GM23248 (cell line): ENCODE data around the gene GJA1. TPM values are rescaled to one million over a fixed set of nuclear protein-coding genes. Genes with fewer than 3 reads are reported as not detected.
A peak's percentile ranks its signal among the peaks of the same experiment; 100 is the strongest.
"Not testable (repeated sequence)": the region's sequence is repeated elsewhere in the genome, so short reads cannot be mapped to it uniquely, and the experiment has no call there.

Source experiments
- DNase-seq: peaks from one replicate; pipeline ENCODE4 v3.0.0-alpha.2; 2015
- H2AFZ ChIP-seq: fragments of 200-600 bp; sonication (generic); 2 replicates; pipeline ENCODE4 v1.6.1; 2016; ENCODE audit warnings: antibody characterized with exemption
- H3F3A ChIP-seq: fragments of 200-600 bp; sonication (generic); 2 replicates; pipeline ENCODE4 v1.6.1; 2016; ENCODE audit warnings: mild to moderate bottlenecking, antibody characterized with exemption, mixed run types; ENCODE audit not compliant: insufficient read depth
- H3K27ac ChIP-seq: fragments of 200-600 bp; sonication (generic); 2 replicates; pipeline ENCODE4 v1.5.1; 2016; ENCODE audit warnings: mild to moderate bottlenecking
- H3K27me3 ChIP-seq: fragments of 200-600 bp; sonication (generic); replicated peaks from 2 replicates; pipeline ENCODE4 v1.6.1; 2016; ENCODE audit warnings: mild to moderate bottlenecking; ENCODE audit not compliant: insufficient read depth
- H3K36me3 ChIP-seq: fragments of 200-600 bp; sonication (generic); 2 replicates; pipeline ENCODE4 v1.6.1; 2016; ENCODE audit warnings: low read depth, mild to moderate bottlenecking
- H3K4me1 ChIP-seq: fragments of 200-600 bp; sonication (generic); 2 replicates; pipeline ENCODE4 v1.6.1; 2016; ENCODE audit warnings: mild to moderate bottlenecking; ENCODE audit not compliant: insufficient read depth
- H3K4me2 ChIP-seq: fragments of 200-600 bp; sonication (generic); one replicate; pipeline ENCODE4 v1.6.1; 2016; ENCODE audit warnings: mild to moderate bottlenecking; ENCODE audit not compliant: unreplicated experiment
- H3K4me3 ChIP-seq: fragments of 200-600 bp; sonication (generic); 2 replicates; pipeline ENCODE4 v1.5.1; 2016; ENCODE audit warnings: mild to moderate bottlenecking
- H3K79me2 ChIP-seq: fragments of 200-600 bp; sonication (generic); 2 replicates; pipeline ENCODE4 v1.6.1; 2016; ENCODE audit warnings: mild to moderate bottlenecking; ENCODE audit not compliant: insufficient read depth
- H3K9ac ChIP-seq: fragments of 200-600 bp; sonication (generic); 2 replicates; pipeline ENCODE4 v1.6.1; 2016; ENCODE audit warnings: mild to moderate bottlenecking
- H3K9me2 ChIP-seq: fragments of 200-600 bp; sonication (generic); 2 replicates; pipeline ENCODE4 v1.6.1; 2016; ENCODE audit warnings: mixed run types, mild to moderate bottlenecking, moderate library complexity; ENCODE audit not compliant: insufficient read depth
- H3K9me3 ChIP-seq: fragments of 200-600 bp; sonication (generic); one replicate; pipeline ENCODE4 v1.6.1; 2017; ENCODE audit warnings: low read depth
- H4K20me1 ChIP-seq: fragments of 200-600 bp; sonication (generic); 2 replicates; pipeline ENCODE4 v1.6.0; 2016; ENCODE audit not compliant: insufficient read depth
- EZH2 ChIP-seq: fragments of 200-600 bp; sonication (generic); IDR thresholded peaks from 2 replicates; pipeline ENCODE4 v1.6.1; 2018; ENCODE audit warnings: antibody characterized with exemption, mild to moderate bottlenecking; ENCODE audit not compliant: insufficient read depth, poor library complexity, severe bottlenecking
- EZH2phosphoT487 ChIP-seq: fragments of 200-600 bp; sonication (generic); IDR thresholded peaks from 2 replicates; pipeline ENCODE4 v1.6.1; 2018; ENCODE audit warnings: antibody characterized with exemption, moderate library complexity, mild to moderate bottlenecking, low read depth; ENCODE audit not compliant: insufficient read depth
- WGBS, 2 experiments: methylation state at CpG; one replicate each; pipeline ENCODE4 v1.1.6; 2015 to 2017; ENCODE audit warnings: low lambda C conversion rate in 2 of 2, low coverage in 1 of 2; ENCODE audit errors: missing lambda C conversion rate in 2 of 2; 5-methylcytosine and 5-hydroxymethylcytosine counted together
- in situ Hi-C: fragments of 300-500 bp; cut with MboI; formaldehyde crosslinking; loops from 2 replicates; pipeline ENCODE4 v1.15.0; 2020
- polyA plus RNA-seq: library from polyadenylated mRNA; unstranded; fragments of >200 nt; fragmentation: Nextera tagmentation; extraction: Ambion mirVana; gene quantifications from 2 replicates; pipeline ENCODE4 v1.2.1, GENCODE V29; 2016
- total RNA-seq: library from RNA; depleted of rRNA; stranded (reverse); fragments of >200 nt; shearing (Covaris generic); gene quantifications from 2 replicates; pipeline ENCODE4 v1.2.3, GENCODE V29; 2014; rRNA removed

Gene GJA1
- total RNA-seq (237 and 248 TPM in 2 replicates), polyA plus RNA-seq (68.1 and 90.8 TPM in 2 replicates)

- Histone ChIP-seq H3K36me3 (no peaks in the 10 kb centered on the region), H3K9me2 (no peaks in the 10 kb centered on the region), H3K4me2 (peak within 1 kb of the TSS; percentile 91), H3K9ac (peak within 1 kb of the TSS; percentile 87), H3F3A (peaks cover 21% of the 10 kb centered on the region), H3K27ac (peak within 1 kb of the TSS; percentile 86), H3K4me3 (peak within 1 kb of the TSS; percentile 98), H4K20me1 (no peaks in the 10 kb centered on the region), H3K27me3 (no peaks in the 10 kb centered on the region), H3K4me1 (peaks cover 28% of the 10 kb centered on the region), H2AFZ (peak within 1 kb of the TSS; percentile 80), H3K79me2 (peaks cover 52% of the 10 kb centered on the region), H3K9me3 (no peaks in the 10 kb centered on the region)
- peak; percentile 87 for DNase-seq
- TF ChIP-seq EZH2 (no peak), EZH2phosphoT487 (no peak)
- in situ Hi-C loops, result loop anchor here (10.0 kb wide), 2 partner anchors 409 to 589 kb away; no protein-coding TSS in a partner anchor
- 2 to 3% methylated on average over 5 of the region's 5 CpGs for WGBS, 2 experiments
Measured at GRCh38 chr6:121435444-121436069, at the start of gene GJA1. Gene GJA1, plus strand, starts transcription at chr6:121435646. Its CDS starts 11,202 bp downstream, at chr6:121446848.

- H3F3A ChIP-seq, DNase-seq, H3K9me2 ChIP-seq, H3K27me3 ChIP-seq, H4K20me1 ChIP-seq, H3K9ac ChIP-seq, H3K4me2 ChIP-seq, H3K27ac ChIP-seq, H3K4me3 ChIP-seq, H3K4me1 ChIP-seq, H2AFZ ChIP-seq, in situ Hi-C loops, H3K79me2 ChIP-seq, H3K9me3 ChIP-seq, H3K36me3 ChIP-seq: not testable (repeated sequence)
- WGBS, 2 experiments, result 42 to 51% methylated on average over 3 of the region's 3 CpGs
Measured at GRCh38 chr6:121386551-121386950, 48.9 kb upstream of the GJA1 start.

DNA sequence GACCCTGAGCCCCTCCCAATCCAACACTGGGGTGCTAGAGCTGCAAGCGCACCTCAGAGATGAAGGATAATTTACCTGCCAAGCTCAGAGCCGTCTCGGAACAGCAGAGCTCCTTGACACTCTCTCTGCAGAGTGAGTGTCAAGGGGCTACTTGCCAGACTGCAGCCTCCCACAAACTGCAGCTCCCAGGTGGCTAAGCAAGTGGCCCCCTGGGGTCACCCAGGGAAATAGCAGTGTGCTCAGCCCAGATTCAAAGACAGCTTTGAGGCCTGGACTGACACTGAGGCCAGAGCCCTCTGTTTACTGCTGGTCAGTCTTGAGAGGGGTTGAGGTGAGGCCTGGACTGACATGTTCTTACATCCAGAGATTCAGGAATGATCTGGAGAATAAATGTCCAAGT, 46.0 kb upstream of the GJA1 start:
- Histone ChIP-seq H4K20me1 (no peaks in the 10 kb centered on the region), H3K4me1 (no peaks in the 10 kb centered on the region), H3K79me2 (no peaks in the 10 kb centered on the region), H3K27ac (no peak overlapping the region), H3F3A (no peaks in the 10 kb centered on the region), H3K9ac (no peak overlapping the region), H3K27me3 (no peaks in the 10 kb centered on the region; the same call in 1 of the 2 replicates), H3K4me2 (no peak overlapping the region), H3K36me3 (no peaks in the 10 kb centered on the region), H3K9me2 (no peaks in the 10 kb centered on the region), H2AFZ (no peak overlapping the region), H3K4me3 (no peak overlapping the region), H3K9me3 (no peaks in the 10 kb centered on the region)
- 76 to 85% methylated on average over 3 of the region's 3 CpGs for WGBS, 2 experiments
- DNase-seq, result no peak
- TF ChIP-seq EZH2phosphoT487 (no peak), EZH2 (no peak)
- in situ Hi-C loops, result no loop called here

GRCh38 chr6:121393731-121394505, 41.5 kb upstream of the GJA1 start:
- WGBS, 2 experiments, result 68 to 79% methylated on average over 1 of the region's 1 CpG
- H3K79me2 ChIP-seq, result no peaks in the 10 kb centered on the region
- H2AFZ ChIP-seq, result no peak overlapping the region
- no peaks in the 10 kb centered on the region for H3K9me3 ChIP-seq
- H3K4me3 ChIP-seq, result no peak overlapping the region
- no peaks in the 10 kb centered on the region for H3K9me2 ChIP-seq
- no peak for DNase-seq
- no peak overlapping the region for H3K27ac ChIP-seq
- TF ChIP-seq EZH2 (no peak), EZH2phosphoT487 (no peak)
- no peaks in the 10 kb centered on the region; the same call in 1 of the 2 replicates for H3K27me3 ChIP-seq
- H3K4me1 ChIP-seq, result no peaks in the 10 kb centered on the region
- H3K4me2 ChIP-seq, result no peak overlapping the region
- no peaks in the 10 kb centered on the region for H3K36me3 ChIP-seq
- H4K20me1 ChIP-seq, result no peaks in the 10 kb centered on the region
- no peaks in the 10 kb centered on the region for H3F3A ChIP-seq
- in situ Hi-C loops, result loop anchor here (10.0 kb wide), 1 partner anchor 339 kb away; no protein-coding TSS in a partner anchor
- no peak overlapping the region for H3K9ac ChIP-seq
